Stimulated activated CD4-positive, alpha-beta T cell treated with anti-CD3 and anti-CD28 coated beads, Interleukin-4, amount 100 ng/mL, for 24 hours (primary cell): ENCODE data around the gene KCNJ5.
"Not testable (repeated sequence)": the region's sequence is repeated elsewhere in the genome, so short reads cannot be mapped to it uniquely, and the experiment has no call there.

ENCODE experiments used
- DNase-seq: peaks from one replicate; pipeline ENCODE4 v3.0.0-alpha.2; 2020

The KCNJ5 gene

GRCh38 chr11:128915149-128915521, 24.0 kb downstream of the KCNJ5 start:
- no peak for DNase-seq

- no peak for DNase-seq
Observed at GRCh38 chr11:128916037-128916572, 24.9 kb downstream of the KCNJ5 start.

- DNase-seq: no peak
Observed at GRCh38 chr11:128916681-128917080, 25.5 kb downstream of the KCNJ5 start.

- no peak for DNase-seq
Observed at GRCh38 chr11:128917144-128917724, 26.1 kb downstream of the KCNJ5 start.

GRCh38 chr11:128919216-128919615, 28.1 kb downstream of the KCNJ5 start:
- no peak for DNase-seq

GRCh38 chr11:128919635-128920034, 28.5 kb downstream of the KCNJ5 start:
- not testable (repeated sequence) for DNase-seq

GRCh38 chr11:128920666-128921065, 29.5 kb downstream of the KCNJ5 start:
- DNase-seq: no peak

GRCh38 chr11:128921793-128922192, 30.6 kb downstream of the KCNJ5 start:
- DNase-seq: no peak

GRCh38 chr11:128924104-128924503, 32.9 kb downstream of the KCNJ5 start:
- DNase-seq: no peak

- no peak for DNase-seq
Observed at GRCh38 chr11:128924510-128925249, 33.5 kb downstream of the KCNJ5 start.

- DNase-seq: no peak
Observed at GRCh38 chr11:128925250-128925600, 34.1 kb downstream of the KCNJ5 start.

GRCh38 chr11:128926000-128926399, 34.8 kb downstream of the KCNJ5 start:
- no peak for DNase-seq

GRCh38 chr11:128926437-128927107, 35.4 kb downstream of the KCNJ5 start:
- DNase-seq: no peak

- no peak for DNase-seq
Observed at GRCh38 chr11:128927108-128927461, 35.9 kb downstream of the KCNJ5 start.

- no peak for DNase-seq
Observed at GRCh38 chr11:128927683-128928336, 36.7 kb downstream of the KCNJ5 start.

- no peak for DNase-seq
Observed at GRCh38 chr11:128928400-128928799, 37.2 kb downstream of the KCNJ5 start.

GRCh38 chr11:128929468-128929867, 38.3 kb downstream of the KCNJ5 start:
- no peak for DNase-seq

GRCh38 chr11:128929991-128930390, 38.8 kb downstream of the KCNJ5 start:
- DNase-seq: no peak

GRCh38 chr11:128931066-128931465, 39.9 kb downstream of the KCNJ5 start:
- no peak for DNase-seq

- DNase-seq: no peak
Observed at GRCh38 chr11:128931668-128932067, 40.5 kb downstream of the KCNJ5 start.

GRCh38 chr11:128933481-128934178, 42.5 kb downstream of the KCNJ5 start:
- DNase-seq: no peak

- no peak for DNase-seq
Observed at GRCh38 chr11:128934351-128934750, 43.2 kb downstream of the KCNJ5 start.

- no peak for DNase-seq
Observed at GRCh38 chr11:128934926-128935325, 43.8 kb downstream of the KCNJ5 start.
